ENCODE data around the gene USP30. TPM values are rescaled to one million over a fixed set of nuclear protein-coding genes. Genes with fewer than 3 reads are reported as not detected.

The USP30 gene
- total and polyA plus RNA-seq, 10 of the 15 experiments (the other 5 are each of a cell fraction or from before 2014, with no cell fraction given): 2.1 to 16.2 (median 6.4) TPM

DNA sequence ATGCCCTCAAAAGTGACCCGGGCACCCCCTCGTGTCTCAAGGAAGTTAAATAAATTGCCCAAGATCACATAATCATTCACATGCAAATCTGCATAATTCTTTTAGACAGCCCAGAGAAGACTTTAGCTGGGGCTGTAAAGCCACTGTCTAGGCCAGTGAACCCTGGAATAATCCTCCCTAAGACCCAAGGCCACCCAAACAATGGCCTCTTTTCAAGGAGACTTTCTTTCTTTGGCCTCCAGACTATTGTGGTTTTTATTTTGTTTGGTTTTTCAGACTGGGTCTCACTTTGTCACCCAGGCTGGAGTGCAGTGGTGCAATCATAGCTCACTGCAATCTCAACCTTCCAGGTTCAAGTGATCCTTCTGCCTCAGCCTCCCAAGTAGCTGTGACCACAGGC, 42.1 kb upstream of the USP30 start (continued):
- no peak for TF ChIP-seq RAD51 (IDR thresholded peaks at IDR 0.05)
- no peak for TF ChIP-seq RCOR1 (conservative IDR thresholded peaks at IDR 0.05; ENCODE audit: low read depth, low read length)
- TF ChIP-seq, protein P1, sequence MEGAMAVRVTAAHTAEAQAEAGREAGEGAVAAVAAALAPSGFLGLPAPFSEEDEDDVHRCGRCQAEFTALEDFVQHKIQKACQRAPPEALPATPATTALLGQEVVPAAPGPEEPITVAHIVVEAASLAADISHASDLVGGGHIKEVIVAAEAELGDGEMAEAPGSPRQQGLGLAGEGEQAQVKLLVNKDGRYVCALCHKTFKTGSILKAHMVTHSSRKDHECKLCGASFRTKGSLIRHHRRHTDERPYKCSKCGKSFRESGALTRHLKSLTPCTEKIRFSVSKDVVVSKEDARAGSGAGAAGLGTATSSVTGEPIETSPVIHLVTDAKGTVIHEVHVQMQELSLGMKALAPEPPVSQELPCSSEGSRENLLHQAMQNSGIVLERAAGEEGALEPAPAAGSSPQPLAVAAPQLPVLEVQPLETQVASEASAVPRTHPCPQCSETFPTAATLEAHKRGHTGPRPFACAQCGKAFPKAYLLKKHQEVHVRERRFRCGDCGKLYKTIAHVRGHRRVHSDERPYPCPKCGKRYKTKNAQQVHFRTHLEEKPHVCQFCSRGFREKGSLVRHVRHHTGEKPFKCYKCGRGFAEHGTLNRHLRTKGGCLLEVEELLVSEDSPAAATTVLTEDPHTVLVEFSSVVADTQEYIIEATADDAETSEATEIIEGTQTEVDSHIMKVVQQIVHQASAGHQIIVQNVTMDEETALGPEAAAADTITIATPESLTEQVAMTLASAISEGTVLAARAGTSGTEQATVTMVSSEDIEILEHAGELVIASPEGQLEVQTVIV (IDR thresholded peaks at IDR 0.05; ENCODE audit: borderline replicate concordance, partially characterized antibody): no peak
- TF ChIP-seq NRF1 (conservative IDR thresholded peaks at IDR 0.05; ENCODE audit: low read depth, low read length): no peak
- no peak for TF ChIP-seq SUZ12 (IDR thresholded peaks at IDR 0.05; ENCODE audit: unreplicated experiment)
- TF ChIP-seq CREM (IDR thresholded peaks at IDR 0.05; ENCODE audit: low read depth): no peak

DNA sequence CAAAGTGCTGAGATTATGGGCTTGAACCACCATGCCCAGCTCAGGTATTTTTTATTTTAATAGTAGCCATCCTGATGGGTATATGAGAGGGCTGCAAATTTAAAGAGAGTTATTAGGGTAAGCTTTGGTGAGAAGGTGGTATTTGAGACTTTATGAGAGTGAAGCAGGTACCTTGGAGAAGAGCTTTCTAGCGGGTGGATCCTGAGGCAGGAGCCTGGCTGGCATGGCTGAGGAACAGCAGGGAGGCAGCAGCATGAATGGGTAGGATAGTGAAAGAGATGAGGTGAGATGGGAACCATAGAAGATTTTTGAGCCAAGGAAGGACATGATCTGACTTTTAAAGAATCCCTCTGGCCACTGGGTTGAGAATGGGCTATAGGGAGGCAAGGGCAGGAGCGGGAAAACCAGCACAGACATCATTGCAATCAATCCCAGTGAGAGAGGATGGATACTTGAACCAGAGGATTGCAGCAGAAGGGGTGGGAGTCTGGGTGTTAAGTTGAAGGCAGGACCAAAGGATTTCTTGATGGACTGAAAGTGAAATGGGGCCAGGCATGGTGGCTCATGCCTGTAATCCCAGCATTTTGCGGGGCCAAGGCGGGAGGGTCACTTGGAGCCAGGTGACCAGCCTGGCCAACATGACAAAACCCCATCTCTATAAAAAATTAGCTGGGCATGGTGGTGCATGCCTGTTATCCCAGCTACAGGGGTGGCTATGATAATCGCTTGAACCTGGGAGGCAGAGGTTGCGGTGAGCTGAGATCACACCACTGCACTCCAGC, 37.2 kb upstream of the USP30 start:
- H3K79me2 ChIP-seq (ENCODE audit: control insufficient read depth, insufficient read depth, low read length): no peaks in the 10 kb centered on the region
- no peaks in the 10 kb centered on the region for H3K4me1 ChIP-seq (ENCODE audit: control insufficient read depth, insufficient read depth, low read length)
- H3K36me3 ChIP-seq (ENCODE audit: control insufficient read depth in 2 of 2, insufficient read depth in 2 of 2, low read length in 1 of 2): no peaks in the 10 kb centered on the region
- CTCF ChIA-PET: no interaction called here
- H3K27ac ChIP-seq (ENCODE audit: control insufficient read depth, insufficient read depth): no peak overlapping the region
- H4K20me1 ChIP-seq (ENCODE audit: control insufficient read depth, insufficient read depth): no peaks in the 10 kb centered on the region
- no peak overlapping the region for H2AFZ ChIP-seq (ENCODE audit: control insufficient read depth, low read depth, low read length)
- DNase-seq (ENCODE audit: low read depth, low spot score): no peak
- H3K27me3 ChIP-seq (replicated peaks in 1 of 2; ENCODE audit: control insufficient read depth in 2 of 2, insufficient read depth in 2 of 2, low read length in 1 of 2): no peaks in the 10 kb centered on the region; a peak in 1 of 4 replicates
- RAD21 ChIA-PET (ENCODE audit: unreplicated experiment): no interaction called here
- no peak overlapping the region for H3K9ac ChIP-seq (ENCODE audit: control insufficient read depth, insufficient read depth, low read length)
- 78% methylated on average over 6 of the region's 6 CpGs for WGBS (ENCODE audit: insufficient coverage, insufficient replicate concordance, low lambda C conversion rate, missing lambda C conversion rate)
- in situ Hi-C loops (cut with MboI) (no loop called here), intact Hi-C loops (cut with micrococcal nuclease; ENCODE audit: unreplicated experiment) (no loop called here)
- SMC1A ChIA-PET (ENCODE audit: uncharacterized antibody, unreplicated experiment): interaction anchor here (1.4 kb wide), 1 partner anchor 9 kb away, joined by 3 read pairs; no protein-coding TSS in a partner anchor
- H3K4me2 ChIP-seq (ENCODE audit: control insufficient read depth, insufficient read depth): no peak overlapping the region
- no peak for FAIRE-seq
- no peak overlapping the region for H3K4me3 ChIP-seq
- POLR2A ChIA-PET: no interaction called here
- no peak for ATAC-seq
- TF ChIP-seq JUND (IDR thresholded peaks at IDR 0.05; ENCODE audit: low read depth, low read length): no peak
- TF ChIP-seq HDGF (IDR thresholded peaks at IDR 0.05): no peak
- no peak for TF ChIP-seq RFX5 (IDR thresholded peaks at IDR 0.05; ENCODE audit: low read depth, low read length)
- TF ChIP-seq CREM (IDR thresholded peaks at IDR 0.05; ENCODE audit: low read depth): no peak
- TF ChIP-seq SMAD5 (IDR thresholded peaks at IDR 0.05; ENCODE audit: low read depth): no peak
- TF ChIP-seq SMARCA5 (IDR thresholded peaks at IDR 0.05): no peak
- TF ChIP-seq BACH1 (IDR thresholded peaks at IDR 0.05; ENCODE audit: borderline replicate concordance): no peak
- TF ChIP-seq NFYA (IDR thresholded peaks at IDR 0.05; ENCODE audit: borderline replicate concordance, low read depth, low read length): no peak
- no peak for TF ChIP-seq BRCA1 (IDR thresholded peaks at IDR 0.05; ENCODE audit: low read depth, low read length)
- TF ChIP-seq EED (IDR thresholded peaks at IDR 0.05; ENCODE audit: low read depth): no peak
- TF ChIP-seq ZBED1 (IDR thresholded peaks at IDR 0.05; ENCODE audit: borderline replicate concordance): no peak
- no TSS peak for BruUV-seq (replicated peaks)
- H3K9me3 ChIP-seq (replicated peaks; ENCODE audit: control insufficient read depth, insufficient read depth, low read length): no peaks in the 10 kb centered on the region

Measured in GM12878 (cell line).